ENCODE measurements around the gene CPT1B. TPM values are rescaled to one million over a fixed set of nuclear protein-coding genes. Genes with fewer than 3 reads are reported as not detected.

The CPT1B gene
- total and polyA plus RNA-seq, 3 experiments from 2014 or later, result 0.40 to 45.0 (median 43.6) TPM

GRCh38 chr22:50603511-50604255 lies 25.5 kb upstream of the CPT1B start:
- H3K27me3 ChIP-seq (ENCODE audit: insufficient read depth, low read length, poor library complexity, severe bottlenecking), result peaks cover 23% of the 10 kb centered on the region
- Mint-ChIP-seq H3K4me3 (no peak overlapping the region), H3K36me3 (peaks cover 0 to 8% (median 0%) of the 10 kb centered on the region in 3 donors), H3K9me3 (peaks cover 0 to 4% (median 2%) of the 10 kb centered on the region in 5 donors), H3K27ac (no peak overlapping the region), H3K27me3 (peaks cover 40 to 45% of the 10 kb centered on the region in 2 donors), H3K4me1 (peaks cover 5 to 21% (median 14%) of the 10 kb centered on the region in 3 donors)
- H3K9me3 ChIP-seq (ENCODE audit: low read length), result no peaks in the 10 kb centered on the region
- no peaks in the 10 kb centered on the region for H3K4me1 ChIP-seq (ENCODE audit: insufficient read depth, low read length)
- DNase-seq, result no peak
- ChIA-PET POLR2A (no interaction called here), CTCF (no interaction called here)
- no peaks in the 10 kb centered on the region for H3K36me3 ChIP-seq (ENCODE audit: insufficient read depth, low read length)
- H3K4me3 ChIP-seq (ENCODE audit: low read length), result no peak overlapping the region
- H3K27ac ChIP-seq (ENCODE audit: low read depth, low read length), result no peak overlapping the region

GRCh38 chr22:50602338-50602700 lies 24.1 kb upstream of the CPT1B start:
- Mint-ChIP-seq H3K27me3 (peaks cover 42 to 44% of the 10 kb centered on the region in 2 donors), H3K4me3 (peak overlapping the region; percentile 5 to 84 (median 74)), H3K4me1 (peaks cover 5 to 21% (median 14%) of the 10 kb centered on the region in 3 donors), H3K27ac (no peak overlapping the region), H3K36me3 (peaks cover 1 to 10% (median 2%) of the 10 kb centered on the region in 3 donors), H3K9me3 (peaks cover 0 to 4% (median 2%) of the 10 kb centered on the region in 5 donors)
- no peak overlapping the region for H3K4me3 ChIP-seq (ENCODE audit: low read length)
- ChIA-PET POLR2A (no interaction called here), CTCF (no interaction called here)
- H3K4me1 ChIP-seq (ENCODE audit: insufficient read depth, low read length), result no peaks in the 10 kb centered on the region
- H3K9me3 ChIP-seq (ENCODE audit: low read length), result no peaks in the 10 kb centered on the region
- no peak overlapping the region for H3K27ac ChIP-seq (ENCODE audit: low read depth, low read length)
- H3K27me3 ChIP-seq (ENCODE audit: insufficient read depth, low read length, poor library complexity, severe bottlenecking), result peaks cover 23% of the 10 kb centered on the region
- no peak for DNase-seq
- H3K36me3 ChIP-seq (ENCODE audit: insufficient read depth, low read length), result no peaks in the 10 kb centered on the region

GRCh38 chr22:50601669-50602337 lies 23.6 kb upstream of the CPT1B start:
- Histone ChIP-seq H3K36me3 (ENCODE audit: insufficient read depth, low read length) (no peaks in the 10 kb centered on the region), H3K4me3 (ENCODE audit: low read length) (no peak overlapping the region), H3K27ac (ENCODE audit: low read depth, low read length) (no peak overlapping the region), H3K9me3 (ENCODE audit: low read length) (no peaks in the 10 kb centered on the region), H3K4me1 (ENCODE audit: insufficient read depth, low read length) (no peaks in the 10 kb centered on the region), H3K27me3 (ENCODE audit: insufficient read depth, low read length, poor library complexity, severe bottlenecking) (peaks cover 23% of the 10 kb centered on the region)
- H3K36me3 Mint-ChIP-seq, result peaks cover 1 to 15% (median 4%) of the 10 kb centered on the region in 3 donors
- DNase-seq, result no peak
- peak overlapping the region; percentile 63 to 85 (median 74) for H3K4me3 Mint-ChIP-seq
- peaks cover 40 to 43% of the 10 kb centered on the region in 2 donors for H3K27me3 Mint-ChIP-seq
- peaks cover 5 to 21% (median 14%) of the 10 kb centered on the region in 3 donors for H3K4me1 Mint-ChIP-seq
- H3K27ac Mint-ChIP-seq, result peak overlapping the region in 2 of 8 donors; percentile 29 to 31
- H3K9me3 Mint-ChIP-seq, result peaks cover 0 to 4% (median 2%) of the 10 kb centered on the region in 5 donors
- ChIA-PET CTCF (no interaction called here), POLR2A (interaction anchor here (0.6 kb wide), 1 partner anchor 39 kb away, joined by 3 read pairs; no protein-coding TSS in a partner anchor)

- CTCF ChIA-PET, result no interaction called here
Observed at GRCh38 chr22:50600967-50601668, 22.9 kb upstream of the CPT1B start.

GRCh38 chr22:50600538-50600937 lies 22.3 kb upstream of the CPT1B start, which contains the start of gene MAPK8IP2:
MAPK8IP2 (plus strand) TSS chr22:50600793; CDS start chr22:50600819, 26 bp downstream.
- Histone ChIP-seq H3K27ac (ENCODE audit: low read depth, low read length) (no peak within 1 kb of the TSS), H3K4me3 (ENCODE audit: low read length) (no peak within 1 kb of the TSS), H3K9me3 (ENCODE audit: low read length) (no peaks in the 10 kb centered on the region), H3K36me3 (ENCODE audit: insufficient read depth, low read length) (no peaks in the 10 kb centered on the region), H3K27me3 (ENCODE audit: insufficient read depth, low read length, poor library complexity, severe bottlenecking) (peaks cover 23% of the 10 kb centered on the region), H3K4me1 (ENCODE audit: insufficient read depth, low read length) (no peaks in the 10 kb centered on the region)
- H3K4me1 Mint-ChIP-seq, result peaks cover 5 to 21% (median 14%) of the 10 kb centered on the region in 3 donors
- peaks cover 0 to 4% (median 2%) of the 10 kb centered on the region in 5 donors for H3K9me3 Mint-ChIP-seq
- POLR2A ChIA-PET, result interaction anchor here (1.0 kb wide), 1 partner anchor 27 kb away, joined by 3 read pairs; the partner anchor contains the start of gene ARSA
- DNase-seq, result no peak
- peaks cover 36 to 37% of the 10 kb centered on the region in 2 donors for H3K27me3 Mint-ChIP-seq
- CTCF ChIA-PET, result no interaction called here
- H3K4me3 Mint-ChIP-seq, result peak within 1 kb of the TSS; percentile 63 to 85 (median 74)
- peaks cover 1 to 18% (median 5%) of the 10 kb centered on the region in 3 donors for H3K36me3 Mint-ChIP-seq
- H3K27ac Mint-ChIP-seq, result peak within 1 kb of the TSS in 2 of 8 donors; percentile 29 to 43

More at GRCh38 chr22:50600967-50601668, 22.9 kb upstream of the CPT1B start:
- H3K9me3 Mint-ChIP-seq, result peaks cover 0 to 4% (median 2%) of the 10 kb centered on the region in 5 donors
- H3K4me3 ChIP-seq (ENCODE audit: low read length), result no peak overlapping the region
- H3K27ac Mint-ChIP-seq, result no peak overlapping the region
- DNase-seq, result no peak
- peaks cover 23% of the 10 kb centered on the region for H3K27me3 ChIP-seq (ENCODE audit: insufficient read depth, low read length, poor library complexity, severe bottlenecking)
- no peaks in the 10 kb centered on the region for H3K9me3 ChIP-seq (ENCODE audit: low read length)
- POLR2A ChIA-PET, result interaction anchor here (0.6 kb wide), 1 partner anchor 38 kb away, joined by 3 read pairs; no protein-coding TSS in a partner anchor
- no peaks in the 10 kb centered on the region for H3K36me3 ChIP-seq (ENCODE audit: insufficient read depth, low read length)
- peak overlapping the region in 6 of 7 donors; percentile 65 to 85 (median 77) for H3K4me3 Mint-ChIP-seq
- peaks cover 38 to 39% of the 10 kb centered on the region in 2 donors for H3K27me3 Mint-ChIP-seq
- no peaks in the 10 kb centered on the region for H3K4me1 ChIP-seq (ENCODE audit: insufficient read depth, low read length)
- peaks cover 5 to 21% (median 14%) of the 10 kb centered on the region in 3 donors for H3K4me1 Mint-ChIP-seq
- no peak overlapping the region for H3K27ac ChIP-seq (ENCODE audit: low read depth, low read length)
- H3K36me3 Mint-ChIP-seq, result peaks cover 1 to 18% (median 5%) of the 10 kb centered on the region in 3 donors

- peak; percentile 45 to 73 (median 54) for DNase-seq
- H3K27ac Mint-ChIP-seq, result peak overlapping the region in 1 of 8 donors; percentile 43
- Histone ChIP-seq H3K27me3 (ENCODE audit: insufficient read depth, low read length, poor library complexity, severe bottlenecking) (peaks cover 23% of the 10 kb centered on the region), H3K4me3 (ENCODE audit: low read length) (no peak overlapping the region), H3K9me3 (ENCODE audit: low read length) (no peaks in the 10 kb centered on the region), H3K4me1 (ENCODE audit: insufficient read depth, low read length) (no peaks in the 10 kb centered on the region), H3K27ac (ENCODE audit: low read depth, low read length) (no peak overlapping the region), H3K36me3 (ENCODE audit: insufficient read depth, low read length) (no peaks in the 10 kb centered on the region)
- H3K27me3 Mint-ChIP-seq, result peaks cover 35 to 36% of the 10 kb centered on the region in 2 donors
- peaks cover 1 to 22% (median 7%) of the 10 kb centered on the region in 3 donors for H3K36me3 Mint-ChIP-seq
- peaks cover 0 to 4% (median 2%) of the 10 kb centered on the region in 5 donors for H3K9me3 Mint-ChIP-seq
- peaks cover 5 to 21% (median 14%) of the 10 kb centered on the region in 3 donors for H3K4me1 Mint-ChIP-seq
- POLR2A ChIA-PET, result interaction anchor here (1.0 kb wide), 1 partner anchor 28 kb away, joined by 3 read pairs; the partner anchor contains the start of gene ARSA
- CTCF ChIA-PET, result no interaction called here
- peak overlapping the region in 6 of 7 donors; percentile 46 to 68 (median 61) for H3K4me3 Mint-ChIP-seq
Observed at GRCh38 chr22:50599816-50600455, 21.7 kb upstream of the CPT1B start.

GRCh38 chr22:50597097-50597496 lies 18.9 kb upstream of the CPT1B start:
- ChIA-PET POLR2A (no interaction called here), CTCF (no interaction called here)
- H3K4me1 Mint-ChIP-seq, result peaks cover 5 to 14% (median 8%) of the 10 kb centered on the region in 3 donors

More at GRCh38 chr22:50597097-50597496, 18.9 kb upstream of the CPT1B start:
- no peak overlapping the region for H3K4me3 ChIP-seq (ENCODE audit: low read length)
- no peak overlapping the region for H3K27ac ChIP-seq (ENCODE audit: low read depth, low read length)
- H3K27me3 ChIP-seq (ENCODE audit: insufficient read depth, low read length, poor library complexity, severe bottlenecking), result peaks cover 11% of the 10 kb centered on the region
- DNase-seq, result no peak
- H3K4me1 ChIP-seq (ENCODE audit: insufficient read depth, low read length), result no peaks in the 10 kb centered on the region
- no peaks in the 10 kb centered on the region for H3K36me3 ChIP-seq (ENCODE audit: insufficient read depth, low read length)
- H3K9me3 Mint-ChIP-seq, result peaks cover 0 to 4% (median 2%) of the 10 kb centered on the region in 5 donors
- H3K27ac Mint-ChIP-seq, result no peak overlapping the region
- H3K9me3 ChIP-seq (ENCODE audit: low read length), result no peaks in the 10 kb centered on the region
- H3K36me3 Mint-ChIP-seq, result peaks cover 1 to 19% (median 7%) of the 10 kb centered on the region in 3 donors
- peaks cover 23 to 25% of the 10 kb centered on the region in 2 donors for H3K27me3 Mint-ChIP-seq
- H3K4me3 Mint-ChIP-seq, result no peak overlapping the region

Data from CD8-positive, alpha-beta memory T cell (primary cell).